Spleen (tissue), 7 donors: Measurements from ENCODE around the gene PEX1.

ENCODE experiments used
- POLR2A ChIP-seq, 3 donors: fragments of 450-650 bp; IDR thresholded peaks; one replicate each; pipeline ENCODE4 v1.5.1; 2017; ENCODE audit warnings: antibody characterized with exemption in 3 of 3, mild to moderate bottlenecking in 1 of 3
- TF ChIP-seq, protein P1 (sequence below), 11 experiments: fragments of 200-600 bp in 7 of 11; fragments of 450-650 bp in 4 of 11; sonication (generic) in 4 of 11; IDR thresholded peaks in 8 of 11; conservative IDR thresholded peaks in 3 of 11; 1 replicate in 7 of 11; 2 replicates in 4 of 11; pipeline versions ENCODE4 v1.4.0 to v1.8.0; 2016 to 2021; ENCODE audit warnings: antibody characterized with exemption in 11 of 11, inconsistent platforms in 4 of 11, mild to moderate bottlenecking in 1 of 11
- donor health status: DM: no; HTN: no; CAD: no; lungs with moderate emphysema.
- donor health status: DM: no; HTN: no; CAD: no.
- donor health status: DM: no; HTN: no; CAD: no.

DNA sequence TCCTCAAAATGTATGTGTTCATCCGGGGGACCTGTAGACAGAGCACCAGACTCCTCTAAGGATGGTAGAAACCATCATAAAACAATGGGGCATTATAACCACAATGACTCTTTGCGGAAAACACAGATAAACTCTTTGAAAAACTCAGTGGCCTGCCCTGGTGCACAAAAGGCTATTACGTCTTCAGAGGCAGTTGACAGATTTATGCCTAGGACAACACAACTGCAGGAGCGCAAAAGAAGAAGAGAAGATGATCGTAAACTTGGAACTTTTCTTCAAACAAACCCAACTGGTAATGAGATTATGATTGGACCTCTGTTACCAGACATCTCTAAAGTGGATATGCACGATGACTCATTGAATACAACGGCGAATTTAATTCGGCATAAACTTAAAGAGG is 6.3 kb upstream of the PEX1 start:
- no peak for TF ChIP-seq POLR2A (IDR thresholded peaks at IDR 0.05)
- TF ChIP-seq, protein P1, sequence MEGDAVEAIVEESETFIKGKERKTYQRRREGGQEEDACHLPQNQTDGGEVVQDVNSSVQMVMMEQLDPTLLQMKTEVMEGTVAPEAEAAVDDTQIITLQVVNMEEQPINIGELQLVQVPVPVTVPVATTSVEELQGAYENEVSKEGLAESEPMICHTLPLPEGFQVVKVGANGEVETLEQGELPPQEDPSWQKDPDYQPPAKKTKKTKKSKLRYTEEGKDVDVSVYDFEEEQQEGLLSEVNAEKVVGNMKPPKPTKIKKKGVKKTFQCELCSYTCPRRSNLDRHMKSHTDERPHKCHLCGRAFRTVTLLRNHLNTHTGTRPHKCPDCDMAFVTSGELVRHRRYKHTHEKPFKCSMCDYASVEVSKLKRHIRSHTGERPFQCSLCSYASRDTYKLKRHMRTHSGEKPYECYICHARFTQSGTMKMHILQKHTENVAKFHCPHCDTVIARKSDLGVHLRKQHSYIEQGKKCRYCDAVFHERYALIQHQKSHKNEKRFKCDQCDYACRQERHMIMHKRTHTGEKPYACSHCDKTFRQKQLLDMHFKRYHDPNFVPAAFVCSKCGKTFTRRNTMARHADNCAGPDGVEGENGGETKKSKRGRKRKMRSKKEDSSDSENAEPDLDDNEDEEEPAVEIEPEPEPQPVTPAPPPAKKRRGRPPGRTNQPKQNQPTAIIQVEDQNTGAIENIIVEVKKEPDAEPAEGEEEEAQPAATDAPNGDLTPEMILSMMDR (IDR thresholded peaks at IDR 0.05 in 8 of 11, conservative IDR thresholded peaks at IDR 0.05 in 3 of 11) = no peak
